Liver (tissue), 3 donors: ENCODE results near the gene SLC35E3.

Experiments used
- EGR1 ChIP-seq, 2 donors: IDR thresholded peaks; 2 replicates each; pipeline ENCODE4 v1.6.1; 2016 to 2018; ENCODE audit warnings: antibody characterized with exemption in 2 of 2, low read depth in 2 of 2
- FOXA1 ChIP-seq: IDR thresholded peaks from 2 replicates; pipeline ENCODE4 v1.6.1; 2016; ENCODE audit warnings: antibody characterized with exemption
- FOXA2 ChIP-seq: IDR thresholded peaks from 2 replicates; pipeline ENCODE4 v1.6.1; 2016; ENCODE audit warnings: antibody characterized with exemption
- GABPA ChIP-seq, 2 donors: IDR thresholded peaks in 1 of 2; conservative IDR thresholded peaks in 1 of 2; 2 replicates each; pipeline ENCODE4 v1.6.1; 2016; ENCODE audit warnings: antibody characterized with exemption in 2 of 2, mild to moderate bottlenecking in 1 of 2, moderate library complexity in 1 of 2
- HNF4G ChIP-seq: IDR thresholded peaks from 2 replicates; pipeline ENCODE4 v1.6.1; 2016; ENCODE audit warnings: antibody characterized with exemption
- RAD21 ChIP-seq, 2 donors: IDR thresholded peaks; 2 replicates each; pipeline ENCODE4 v1.6.1; 2016; ENCODE audit warnings: antibody characterized with exemption in 2 of 2, mild to moderate bottlenecking in 2 of 2
- SP1 ChIP-seq: IDR thresholded peaks from 2 replicates; pipeline ENCODE4 v1.6.1; 2018; ENCODE audit warnings: antibody characterized with exemption, mild to moderate bottlenecking
- TAF1 ChIP-seq: conservative IDR thresholded peaks from 2 replicates; pipeline ENCODE4 v1.6.1; 2016; ENCODE audit warnings: antibody characterized with exemption, mild to moderate bottlenecking
- YY1 ChIP-seq: IDR thresholded peaks from 2 replicates; pipeline ENCODE4 v1.6.1; 2016; ENCODE audit warnings: antibody characterized with exemption, mild to moderate bottlenecking
- TF ChIP-seq, protein P1 (sequence below): fragments of 150-350 bp; IDR thresholded peaks from 2 replicates; pipeline ENCODE4 v1.5.1; 2017; ENCODE audit warnings: improper control_type of control experiment, low read depth, low read length; ENCODE audit not compliant: missing input control
- TF ChIP-seq, protein P2 (sequence below): IDR thresholded peaks from 2 replicates; pipeline ENCODE4 v1.6.1; 2016; ENCODE audit warnings: antibody characterized with exemption
- TF ChIP-seq, protein P3 (sequence below): IDR thresholded peaks from 2 replicates; pipeline ENCODE4 v1.6.1; 2016; ENCODE audit warnings: antibody characterized with exemption, mild to moderate bottlenecking
- TF ChIP-seq, protein P4 (sequence below): IDR thresholded peaks from 2 replicates; pipeline ENCODE4 v1.6.1; 2016; ENCODE audit warnings: antibody characterized with exemption
- donor health status: healthy.
- donor health status: healthy.

DNA sequence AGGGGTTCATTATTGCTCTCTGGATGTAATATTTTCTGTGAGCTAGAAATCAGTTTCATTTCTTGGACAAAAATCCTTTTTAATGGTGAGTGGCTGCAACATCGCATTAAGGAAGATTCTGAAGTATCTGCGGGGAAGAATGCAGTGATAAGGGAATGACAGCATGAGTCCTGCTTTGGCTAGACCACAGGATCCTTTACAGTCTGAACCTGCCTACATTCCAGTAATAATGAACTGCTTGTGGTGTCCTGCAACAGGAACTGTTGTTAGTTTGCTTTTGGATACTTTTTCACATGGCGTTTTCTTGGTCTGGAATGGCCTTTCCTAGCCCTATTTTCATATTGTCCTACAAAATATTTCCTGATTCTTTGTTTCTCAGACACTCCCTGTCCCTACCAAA lies 77.7 kb downstream of the SLC35E3 start:
- TF ChIP-seq, protein P1, sequence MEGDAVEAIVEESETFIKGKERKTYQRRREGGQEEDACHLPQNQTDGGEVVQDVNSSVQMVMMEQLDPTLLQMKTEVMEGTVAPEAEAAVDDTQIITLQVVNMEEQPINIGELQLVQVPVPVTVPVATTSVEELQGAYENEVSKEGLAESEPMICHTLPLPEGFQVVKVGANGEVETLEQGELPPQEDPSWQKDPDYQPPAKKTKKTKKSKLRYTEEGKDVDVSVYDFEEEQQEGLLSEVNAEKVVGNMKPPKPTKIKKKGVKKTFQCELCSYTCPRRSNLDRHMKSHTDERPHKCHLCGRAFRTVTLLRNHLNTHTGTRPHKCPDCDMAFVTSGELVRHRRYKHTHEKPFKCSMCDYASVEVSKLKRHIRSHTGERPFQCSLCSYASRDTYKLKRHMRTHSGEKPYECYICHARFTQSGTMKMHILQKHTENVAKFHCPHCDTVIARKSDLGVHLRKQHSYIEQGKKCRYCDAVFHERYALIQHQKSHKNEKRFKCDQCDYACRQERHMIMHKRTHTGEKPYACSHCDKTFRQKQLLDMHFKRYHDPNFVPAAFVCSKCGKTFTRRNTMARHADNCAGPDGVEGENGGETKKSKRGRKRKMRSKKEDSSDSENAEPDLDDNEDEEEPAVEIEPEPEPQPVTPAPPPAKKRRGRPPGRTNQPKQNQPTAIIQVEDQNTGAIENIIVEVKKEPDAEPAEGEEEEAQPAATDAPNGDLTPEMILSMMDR, result no peak
- TF ChIP-seq GABPA (IDR thresholded peaks at IDR 0.05 in 1 of 2, conservative IDR thresholded peaks at IDR 0.05 in 1 of 2) (no peak), YY1 (no peak), FOXA1 (no peak), HNF4G (no peak), FOXA2 (no peak), RAD21 (IDR thresholded peaks at IDR 0.05) (no peak), TAF1 (no peak), SP1 (no peak), EGR1 (IDR thresholded peaks at IDR 0.05; ENCODE audit: low read depth in 2 of 2) (no peak)
- TF ChIP-seq, protein P2, sequence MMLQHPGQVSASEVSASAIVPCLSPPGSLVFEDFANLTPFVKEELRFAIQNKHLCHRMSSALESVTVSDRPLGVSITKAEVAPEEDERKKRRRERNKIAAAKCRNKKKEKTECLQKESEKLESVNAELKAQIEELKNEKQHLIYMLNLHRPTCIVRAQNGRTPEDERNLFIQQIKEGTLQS, result no peak
- TF ChIP-seq, protein P3, sequence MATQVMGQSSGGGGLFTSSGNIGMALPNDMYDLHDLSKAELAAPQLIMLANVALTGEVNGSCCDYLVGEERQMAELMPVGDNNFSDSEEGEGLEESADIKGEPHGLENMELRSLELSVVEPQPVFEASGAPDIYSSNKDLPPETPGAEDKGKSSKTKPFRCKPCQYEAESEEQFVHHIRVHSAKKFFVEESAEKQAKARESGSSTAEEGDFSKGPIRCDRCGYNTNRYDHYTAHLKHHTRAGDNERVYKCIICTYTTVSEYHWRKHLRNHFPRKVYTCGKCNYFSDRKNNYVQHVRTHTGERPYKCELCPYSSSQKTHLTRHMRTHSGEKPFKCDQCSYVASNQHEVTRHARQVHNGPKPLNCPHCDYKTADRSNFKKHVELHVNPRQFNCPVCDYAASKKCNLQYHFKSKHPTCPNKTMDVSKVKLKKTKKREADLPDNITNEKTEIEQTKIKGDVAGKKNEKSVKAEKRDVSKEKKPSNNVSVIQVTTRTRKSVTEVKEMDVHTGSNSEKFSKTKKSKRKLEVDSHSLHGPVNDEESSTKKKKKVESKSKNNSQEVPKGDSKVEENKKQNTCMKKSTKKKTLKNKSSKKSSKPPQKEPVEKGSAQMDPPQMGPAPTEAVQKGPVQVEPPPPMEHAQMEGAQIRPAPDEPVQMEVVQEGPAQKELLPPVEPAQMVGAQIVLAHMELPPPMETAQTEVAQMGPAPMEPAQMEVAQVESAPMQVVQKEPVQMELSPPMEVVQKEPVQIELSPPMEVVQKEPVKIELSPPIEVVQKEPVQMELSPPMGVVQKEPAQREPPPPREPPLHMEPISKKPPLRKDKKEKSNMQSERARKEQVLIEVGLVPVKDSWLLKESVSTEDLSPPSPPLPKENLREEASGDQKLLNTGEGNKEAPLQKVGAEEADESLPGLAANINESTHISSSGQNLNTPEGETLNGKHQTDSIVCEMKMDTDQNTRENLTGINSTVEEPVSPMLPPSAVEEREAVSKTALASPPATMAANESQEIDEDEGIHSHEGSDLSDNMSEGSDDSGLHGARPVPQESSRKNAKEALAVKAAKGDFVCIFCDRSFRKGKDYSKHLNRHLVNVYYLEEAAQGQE, result no peak
- TF ChIP-seq, protein P4, sequence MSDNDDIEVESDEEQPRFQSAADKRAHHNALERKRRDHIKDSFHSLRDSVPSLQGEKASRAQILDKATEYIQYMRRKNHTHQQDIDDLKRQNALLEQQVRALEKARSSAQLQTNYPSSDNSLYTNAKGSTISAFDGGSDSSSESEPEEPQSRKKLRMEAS, result no peak
